Astrocyte (in vitro differentiated cells and primary cell): ENCODE measurements around the gene RIT2. TPM values are rescaled to one million over a fixed set of nuclear protein-coding genes. Genes with fewer than 3 reads are reported as not detected.

Source experiments
- DNase-seq: peaks from one replicate; pipeline ENCODE4 v3.0.0-alpha.2; 2010; ENCODE audit warnings: low read depth
- FAIRE-seq: peaks from 2 replicates; lab custom pipeline; 2011; peaks lifted over from hg19 to GRCh38; lab: Jason Lieb, UNC
- H2AFZ ChIP-seq: 2 replicates; pipeline ENCODE4 v1.6.0; 2012; ENCODE audit warnings: low read depth, low read length, inconsistent platforms
- H3K27ac ChIP-seq: 2 replicates; pipeline ENCODE4 v1.5.1; 2011; ENCODE audit warnings: low read depth, low read length, inconsistent platforms
- H3K27me3 ChIP-seq: 2 replicates; pipeline ENCODE4 v1.6.0; 2011; ENCODE audit warnings: low read length, inconsistent platforms; ENCODE audit not compliant: insufficient read depth
- H3K36me3 ChIP-seq: 2 replicates; pipeline ENCODE4 v1.5.1; 2011; ENCODE audit warnings: low read length, inconsistent platforms; ENCODE audit not compliant: insufficient read depth
- H3K4me1 ChIP-seq: 2 replicates; pipeline ENCODE4 v1.5.1; 2011; ENCODE audit warnings: low read length, inconsistent platforms; ENCODE audit not compliant: insufficient read depth
- H3K4me2 ChIP-seq: 2 replicates; pipeline ENCODE4 v1.6.0; 2012; ENCODE audit warnings: low read length, inconsistent platforms
- H3K4me3 ChIP-seq: 2 replicates; pipeline ENCODE4 v1.5.1; 2011; ENCODE audit warnings: low read depth, mild to moderate bottlenecking, low read length, inconsistent platforms; ENCODE audit not compliant: insufficient read depth
- H3K79me2 ChIP-seq: 2 replicates; pipeline ENCODE4 v1.6.0; 2012; ENCODE audit warnings: mild to moderate bottlenecking, low read length, inconsistent platforms; ENCODE audit not compliant: insufficient read depth
- H3K9ac ChIP-seq: 2 replicates; pipeline ENCODE4 v1.6.0; 2012; ENCODE audit warnings: mild to moderate bottlenecking, low read length, inconsistent platforms
- H3K9me3 ChIP-seq: 2 replicates; pipeline ENCODE4 v1.5.1; 2012; ENCODE audit warnings: low read depth, mild to moderate bottlenecking, low read length, inconsistent platforms; ENCODE audit not compliant: insufficient read depth
- H4K20me1 ChIP-seq: 2 replicates; pipeline ENCODE4 v1.6.0; 2012; ENCODE audit warnings: low read length, inconsistent platforms; ENCODE audit not compliant: insufficient read depth
- H3K27ac Mint-ChIP-seq: one replicate; pipeline ENCODE4 v1.8.0; 2021; ENCODE audit warnings: mild to moderate bottlenecking, mixed read lengths; ENCODE audit not compliant: unreplicated experiment
- H3K27me3 Mint-ChIP-seq: one replicate; pipeline ENCODE4 v1.8.0; 2021; ENCODE audit warnings: low read depth, mixed read lengths; ENCODE audit not compliant: unreplicated experiment
- H3K36me3 Mint-ChIP-seq: one replicate; pipeline ENCODE4 v1.8.0; 2021; ENCODE audit warnings: low read depth, mixed read lengths; ENCODE audit not compliant: unreplicated experiment
- H3K4me1 Mint-ChIP-seq: one replicate; pipeline ENCODE4 v1.8.0; 2021; ENCODE audit warnings: low read depth, mixed read lengths; ENCODE audit not compliant: unreplicated experiment
- H3K4me3 Mint-ChIP-seq: one replicate; pipeline ENCODE4 v1.8.0; 2021; ENCODE audit warnings: mild to moderate bottlenecking, moderate library complexity, mixed read lengths; ENCODE audit not compliant: unreplicated experiment
- H3K9me3 Mint-ChIP-seq: one replicate; pipeline ENCODE4 v1.8.0; 2021; ENCODE audit warnings: mild to moderate bottlenecking, mixed read lengths; ENCODE audit not compliant: unreplicated experiment
- CTCF ChIP-seq: IDR thresholded peaks from 2 replicates; pipeline ENCODE4 v1.5.1; 2011; ENCODE audit warnings: low read depth, mild to moderate bottlenecking, inconsistent platforms, low read length, moderate library complexity; ENCODE audit not compliant: insufficient read depth
- EZH2 ChIP-seq: IDR thresholded peaks from 2 replicates; pipeline ENCODE4 v1.6.1; 2012; ENCODE audit warnings: mild to moderate bottlenecking, low read length, inconsistent platforms; ENCODE audit not compliant: insufficient read depth
- total RNA-seq: library from RNA; stranded (reverse); gene quantifications from 2 replicates; pipeline ENCODE4 v1.2.1, GENCODE V29; 2021

RIT2 gene
- total RNA-seq, 1 donor from 2014 or later = not detected

GRCh38 chr18:42941860-42942259 is 173.6 kb downstream of the RIT2 start:
- Histone ChIP-seq H4K20me1 (no peaks in the 10 kb centered on the region), H3K4me1 (no peaks in the 10 kb centered on the region), H3K4me2 (no peak overlapping the region), H3K36me3 (no peaks in the 10 kb centered on the region), H3K9me3 (no peaks in the 10 kb centered on the region), H2AFZ (no peak overlapping the region), H3K79me2 (no peaks in the 10 kb centered on the region), H3K27ac (no peak overlapping the region), H3K27me3 (no peaks in the 10 kb centered on the region), H3K9ac (no peak overlapping the region), H3K4me3 (no peak overlapping the region)
- Mint-ChIP-seq H3K4me3 (no peak overlapping the region), H3K36me3 (no peaks in the 10 kb centered on the region), H3K27ac (no peak overlapping the region), H3K4me1 (no peaks in the 10 kb centered on the region), H3K27me3 (no peaks in the 10 kb centered on the region), H3K9me3 (no peaks in the 10 kb centered on the region)
- DNase-seq (no peak), FAIRE-seq (no peak)
- TF ChIP-seq EZH2 = no peak
- no peak for TF ChIP-seq CTCF

GRCh38 chr18:42941021-42941420 is 174.5 kb downstream of the RIT2 start:
- FAIRE-seq = no peak

More at GRCh38 chr18:42941021-42941420, 174.5 kb downstream of the RIT2 start:
- Histone ChIP-seq H3K4me1 (no peaks in the 10 kb centered on the region), H3K27me3 (no peaks in the 10 kb centered on the region), H3K79me2 (no peaks in the 10 kb centered on the region), H4K20me1 (no peaks in the 10 kb centered on the region), H3K4me3 (no peak overlapping the region), H3K27ac (no peak overlapping the region), H3K9me3 (no peaks in the 10 kb centered on the region), H3K36me3 (no peaks in the 10 kb centered on the region), H3K4me2 (no peak overlapping the region), H3K9ac (no peak overlapping the region), H2AFZ (no peak overlapping the region)
- Mint-ChIP-seq H3K4me3 (no peak overlapping the region), H3K4me1 (no peaks in the 10 kb centered on the region), H3K9me3 (no peaks in the 10 kb centered on the region), H3K27ac (no peak overlapping the region), H3K36me3 (no peaks in the 10 kb centered on the region), H3K27me3 (no peaks in the 10 kb centered on the region)
- no peak for TF ChIP-seq CTCF
- TF ChIP-seq EZH2 = no peak
- DNase-seq = no peak
